PC-3 (cell line): ENCODE measurements around the gene ZSWIM4. TPM values are rescaled to one million over a fixed set of nuclear protein-coding genes. Genes with fewer than 3 reads are reported as not detected.

Source experiments
- ATAC-seq: fragments of 200-7000 bp; cut with Tn5 transposase; 2 replicates; pipeline ENCODE4 v1.9.1; 2020; ENCODE audit warnings: mild to moderate bottlenecking, moderate library complexity
- BruUV-seq: library from RNA; stranded (reverse); fragments of 400-500 nt; replicated peaks from 2 replicates; lab custom pipeline; 2021; lab: Mats Ljungman, UMichigan
- CTCF ChIA-PET: fragments of 300-600 bp; sonication (Branson Sonifier 250); formaldehyde crosslinking; loops from one replicate; lab custom pipeline; 2022; ENCODE audit warnings: antibody characterized with exemption; lab: Charles Lee
- POLR2A ChIA-PET: fragments of 300-600 bp; sonication (Branson Sonifier 250); formaldehyde crosslinking; loops from one replicate; lab custom pipeline; 2022; ENCODE audit warnings: antibody characterized with exemption; ENCODE audit not compliant: unreplicated experiment; lab: Charles Lee
- DNase-seq: peaks from one replicate; pipeline ENCODE4 v3.0.0-alpha.2; 2015
- H2AFZ ChIP-seq: fragments of 300-600 bp; sonication (generic); 2 replicates; pipeline ENCODE4 v1.6.0; 2016; ENCODE audit warnings: antibody characterized with exemption, low read length
- H3F3A ChIP-seq: fragments of 300-600 bp; sonication (generic); one replicate; pipeline ENCODE4 v1.6.0; 2017; ENCODE audit warnings: antibody characterized with exemption, low read length, control low read depth, mild to moderate bottlenecking; ENCODE audit not compliant: unreplicated experiment
- H3K27ac ChIP-seq: fragments of 300-600 bp; sonication (generic); 2 replicates; pipeline ENCODE4 v1.5.1; 2016; ENCODE audit warnings: mild to moderate bottlenecking, low read length
- H3K27me3 ChIP-seq: fragments of 300-600 bp; sonication (generic); 2 replicates; pipeline ENCODE4 v1.6.1; 2016; ENCODE audit warnings: low read length, mixed read lengths
- H3K36me3 ChIP-seq: fragments of 300-600 bp; sonication (generic); 2 replicates; pipeline ENCODE4 v1.6.1; 2016; ENCODE audit warnings: low read depth, mixed run types, low read length, mixed read lengths
- H3K4me1 ChIP-seq: fragments of 300-600 bp; sonication (generic); 2 replicates; pipeline ENCODE4 v1.5.1; 2016; ENCODE audit warnings: low read length; ENCODE audit not compliant: insufficient read depth
- H3K4me2 ChIP-seq: fragments of 300-600 bp; sonication (generic); 2 replicates; pipeline ENCODE4 v1.6.0; 2016; ENCODE audit warnings: low read length
- H3K4me3 ChIP-seq: fragments of 300-600 bp; sonication (generic); 2 replicates; pipeline ENCODE4 v1.5.1; 2016; ENCODE audit warnings: mild to moderate bottlenecking, low read length, mixed read lengths
- H3K79me2 ChIP-seq: fragments of 300-600 bp; sonication (generic); 2 replicates; pipeline ENCODE4 v1.6.1; 2017; ENCODE audit warnings: low read length, mixed read lengths
- H3K9ac ChIP-seq: fragments of 300-600 bp; sonication (generic); 2 replicates; pipeline ENCODE4 v1.6.0; 2016; ENCODE audit warnings: mild to moderate bottlenecking, low read length
- H3K9me2 ChIP-seq: fragments of 300-600 bp; sonication (generic); replicated peaks from 2 replicates; pipeline ENCODE4 v1.6.1; 2016; ENCODE audit warnings: mixed run types, low read length, mixed read lengths
- H3K9me3 ChIP-seq: fragments of 300-600 bp; sonication (generic); 2 replicates; pipeline ENCODE4 v1.6.1; 2016; ENCODE audit warnings: low read length, mixed read lengths
- H4K20me1 ChIP-seq: fragments of 300-600 bp; sonication (generic); 2 replicates; pipeline ENCODE4 v1.6.1; 2016; ENCODE audit warnings: low read length, mixed read lengths
- EZH2 ChIP-seq: fragments of 300-600 bp; sonication (generic); IDR thresholded peaks from one replicate; pipeline ENCODE4 v1.6.1; 2017; ENCODE audit warnings: antibody characterized with exemption, mild to moderate bottlenecking, low read length; ENCODE audit not compliant: unreplicated experiment
- EZH2phosphoT487 ChIP-seq: fragments of 300-600 bp; sonication (generic); IDR thresholded peaks from 2 replicates; pipeline ENCODE4 v1.6.1; 2018; ENCODE audit warnings: mild to moderate bottlenecking, antibody characterized with exemption, low read length, borderline replicate concordance
- intact Hi-C: fragments of 100-400 bp; cut with micrococcal nuclease; formaldehyde crosslinking; loops from 2 replicates; pipeline ENCODE4 v1.9.0; 2023
- total RNA-seq: library from RNA; depleted of rRNA; stranded (reverse); fragments of >200 nt; gene quantifications from 2 replicates; pipeline ENCODE4 v1.2.3, GENCODE V29; 2014
- TF ChIP-seq, protein P1 (sequence below): fragments of 300-600 bp; sonication (generic); conservative IDR thresholded peaks from 2 replicates; pipeline ENCODE4 v1.5.1; 2017; ENCODE audit warnings: antibody characterized with exemption, low read depth, mild to moderate bottlenecking, low read length

Gene ZSWIM4
- total RNA-seq, 1 experiment from 2014 or later = 8.0 TPM

DNA sequence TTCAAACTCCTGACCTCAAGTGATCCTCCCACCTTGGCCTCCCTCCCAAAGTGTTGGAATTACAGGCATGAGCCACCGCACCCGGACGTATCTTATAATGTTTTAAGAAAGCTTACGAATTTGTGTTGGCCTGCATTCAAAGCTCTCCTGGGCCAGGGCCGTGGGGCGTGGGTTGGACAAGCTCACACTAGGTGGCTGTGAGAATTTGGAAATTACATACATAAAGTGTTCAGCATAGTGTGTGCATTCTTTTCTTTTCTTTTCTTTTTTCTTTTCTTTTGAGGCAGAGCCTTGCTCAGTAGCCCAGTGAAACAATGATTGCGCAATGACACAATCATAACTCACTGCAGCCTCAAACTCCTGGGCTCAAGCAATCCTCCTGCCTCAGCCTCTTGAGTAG, 2.6 kb downstream of the ZSWIM4 start:
- POLR2A ChIA-PET = interaction anchor here (0.7 to 1.4 kb wide), 5 partner anchors 10 to 260 kb away, joined by 3 to 6 read pairs (median 4); no protein-coding TSS in a partner anchor

GRCh38 chr19:13799669-13800068, 4.4 kb downstream of the ZSWIM4 start:
- Histone ChIP-seq H3K9ac (no peak overlapping the region), H3K4me1 (peaks cover 28% of the 10 kb centered on the region), H3K27me3 (no peaks in the 10 kb centered on the region), H3K79me2 (peaks cover 19% of the 10 kb centered on the region), H3K4me3 (no peak overlapping the region), H3K27ac (no peak overlapping the region), H3K9me2 (no peaks in the 10 kb centered on the region), H3K9me3 (no peaks in the 10 kb centered on the region), H3K4me2 (no peak overlapping the region), H2AFZ (no peak overlapping the region), H3K36me3 (0 out of 2 replicates have a peak, but pooled peaks cover 2% of the 10 kb centered on the region), H4K20me1 (no peaks in the 10 kb centered on the region), H3F3A (peaks cover 5% of the 10 kb centered on the region)
- BruUV-seq = no TSS peak
- CTCF ChIA-PET = no interaction called here
- POLR2A ChIA-PET = no interaction called here
- intact Hi-C loops = no loop called here
- DNase-seq (no peak), ATAC-seq (no peak)
- TF ChIP-seq EZH2 (no peak), EZH2phosphoT487 (no peak)
- TF ChIP-seq, protein P1, sequence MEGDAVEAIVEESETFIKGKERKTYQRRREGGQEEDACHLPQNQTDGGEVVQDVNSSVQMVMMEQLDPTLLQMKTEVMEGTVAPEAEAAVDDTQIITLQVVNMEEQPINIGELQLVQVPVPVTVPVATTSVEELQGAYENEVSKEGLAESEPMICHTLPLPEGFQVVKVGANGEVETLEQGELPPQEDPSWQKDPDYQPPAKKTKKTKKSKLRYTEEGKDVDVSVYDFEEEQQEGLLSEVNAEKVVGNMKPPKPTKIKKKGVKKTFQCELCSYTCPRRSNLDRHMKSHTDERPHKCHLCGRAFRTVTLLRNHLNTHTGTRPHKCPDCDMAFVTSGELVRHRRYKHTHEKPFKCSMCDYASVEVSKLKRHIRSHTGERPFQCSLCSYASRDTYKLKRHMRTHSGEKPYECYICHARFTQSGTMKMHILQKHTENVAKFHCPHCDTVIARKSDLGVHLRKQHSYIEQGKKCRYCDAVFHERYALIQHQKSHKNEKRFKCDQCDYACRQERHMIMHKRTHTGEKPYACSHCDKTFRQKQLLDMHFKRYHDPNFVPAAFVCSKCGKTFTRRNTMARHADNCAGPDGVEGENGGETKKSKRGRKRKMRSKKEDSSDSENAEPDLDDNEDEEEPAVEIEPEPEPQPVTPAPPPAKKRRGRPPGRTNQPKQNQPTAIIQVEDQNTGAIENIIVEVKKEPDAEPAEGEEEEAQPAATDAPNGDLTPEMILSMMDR = no peak

More for the DNA sequence above, 2.6 kb downstream of the ZSWIM4 start:
- H3K27me3 ChIP-seq = no peaks in the 10 kb centered on the region
- no peaks in the 10 kb centered on the region for H3K36me3 ChIP-seq
- H3K27ac ChIP-seq = peak overlapping the region; percentile 95
- TF ChIP-seq, protein P1 = no peak
- TF ChIP-seq EZH2 (no peak), EZH2phosphoT487 (no peak)
- BruUV-seq = no TSS peak
- no peak overlapping the region for H2AFZ ChIP-seq
- no peaks in the 10 kb centered on the region for H3K9me2 ChIP-seq
- H3K9me3 ChIP-seq = no peaks in the 10 kb centered on the region
- no peaks in the 10 kb centered on the region for H4K20me1 ChIP-seq
- H3K4me1 ChIP-seq = peaks cover 23% of the 10 kb centered on the region
- peak; percentile 89 for DNase-seq
- peak; percentile 6; the same call in 1 of the 2 replicates for ATAC-seq
- peaks cover 21% of the 10 kb centered on the region for H3K79me2 ChIP-seq
- peak overlapping the region; percentile 19 for H3K9ac ChIP-seq
- intact Hi-C loops = loop anchor here (2.0 kb wide), 1 partner anchor 35 kb away; no protein-coding TSS in a partner anchor
- H3K4me3 ChIP-seq = no peak overlapping the region; the same call in 1 of the 2 replicates
- CTCF ChIA-PET = interaction anchor here (0.6 kb wide), 2 partner anchors 13 to 64 kb away, joined by 3 to 4 read pairs; no protein-coding TSS in a partner anchor
- peaks cover 5% of the 10 kb centered on the region for H3F3A ChIP-seq
- H3K4me2 ChIP-seq = peak overlapping the region; percentile 26

DNA sequence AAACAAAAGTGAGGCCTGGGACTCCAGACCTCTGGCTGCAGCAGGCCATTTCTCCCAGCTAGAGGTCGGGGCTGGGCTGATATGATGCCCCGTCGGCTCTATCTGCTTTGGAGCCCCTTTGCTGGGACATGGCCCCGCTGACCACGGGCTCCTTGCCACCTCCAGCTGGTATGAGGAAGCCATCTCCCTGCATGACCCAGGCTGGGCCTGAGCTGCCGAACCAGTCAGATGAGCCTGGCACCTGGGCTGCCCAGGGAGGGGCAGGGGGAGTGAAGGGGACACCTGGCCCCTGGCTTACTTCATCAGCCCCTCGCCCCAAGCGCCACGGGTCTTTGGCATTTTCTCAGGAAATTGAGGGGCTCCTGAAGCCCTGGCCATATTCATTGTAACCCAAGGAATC, 7.8 kb downstream of the ZSWIM4 start:
- H3K79me2 ChIP-seq = peaks cover 5% of the 10 kb centered on the region
- CTCF ChIA-PET = interaction anchor here (0.6 kb wide), 1 partner anchor 9 kb away, joined by 3 read pairs; no protein-coding TSS in a partner anchor
- H3K9ac ChIP-seq = no peak overlapping the region
- no peak overlapping the region for H3K4me3 ChIP-seq
- peak; percentile 37 for ATAC-seq
- peaks cover 10% of the 10 kb centered on the region for H3K4me1 ChIP-seq
- no peaks in the 10 kb centered on the region for H3K9me3 ChIP-seq
- peaks cover 25% of the 10 kb centered on the region for H3K36me3 ChIP-seq
- H3K9me2 ChIP-seq = no peaks in the 10 kb centered on the region
- POLR2A ChIA-PET = no interaction called here
- TF ChIP-seq EZH2phosphoT487 (no peak), EZH2 (no peak)
- TF ChIP-seq, protein P1 = no peak
- DNase-seq = peak; percentile 35
- no peaks in the 10 kb centered on the region for H3K27me3 ChIP-seq
- H3F3A ChIP-seq = no peaks in the 10 kb centered on the region
- H4K20me1 ChIP-seq = no peaks in the 10 kb centered on the region
- H3K27ac ChIP-seq = no peak overlapping the region
- BruUV-seq = no TSS peak
- H3K4me2 ChIP-seq = no peak overlapping the region
- intact Hi-C loops = no loop called here
- no peak overlapping the region for H2AFZ ChIP-seq
